ENCODE results near the gene PPP6R2.

DNA sequence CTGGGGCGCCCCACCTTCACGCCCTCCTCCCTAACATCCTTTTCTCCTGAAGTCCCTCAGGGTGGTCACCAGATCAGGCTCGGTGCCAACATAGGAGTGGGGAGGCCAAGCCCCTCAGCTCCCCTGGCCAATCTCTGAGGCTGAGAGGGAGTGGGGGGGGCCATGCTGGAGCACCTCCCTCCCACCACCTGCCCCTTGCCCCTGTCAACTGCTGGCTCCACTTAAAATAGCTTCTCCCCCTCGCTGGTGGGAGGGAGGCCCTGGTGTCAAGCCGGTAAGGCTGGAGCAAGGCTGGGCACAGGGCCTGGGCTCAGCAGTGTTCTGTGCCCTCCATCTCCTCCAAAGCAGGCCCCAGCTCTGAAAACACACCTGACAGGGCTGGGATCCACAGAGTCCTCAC, 40.6 kb upstream of the PPP6R2 start:
- TF ChIP-seq ZNF623 (tag by site-specific recombination; IDR thresholded peaks at IDR 0.05) = no peak
- no peak for TF ChIP-seq ZBTB44 (tag by site-specific recombination; IDR thresholded peaks at IDR 0.05)
- no peak for TF ChIP-seq ZNF391 (tag by site-specific recombination; IDR thresholded peaks at IDR 0.05; ENCODE audit: borderline replicate concordance, low read depth)
